ENCODE results near the gene PHF19. TPM values are rescaled to one million over a fixed set of nuclear protein-coding genes. Genes with fewer than 3 reads are reported as not detected.

PHF19 gene
- polyA plus RNA-seq, 2 of the 4 experiments (the other 2 are of a cell fraction), result 50.7 to 102 TPM

GRCh38 chr9:120850315-120850714 is 26.7 kb downstream of the PHF19 start (continued):
- no peak for TF ChIP-seq BCL3 (IDR thresholded peaks at IDR 0.05)
- TF ChIP-seq REST (IDR thresholded peaks at IDR 0.05), result no peak

GRCh38 chr9:120846906-120847305 is 30.1 kb downstream of the PHF19 start:
- no peak overlapping the region for H3K27ac ChIP-seq

GRCh38 chr9:120846251-120846889 is 30.6 kb downstream of the PHF19 start:
- Histone ChIP-seq H3K4me3 (no peak overlapping the region), H3K4me1 (peaks cover 12% of the 10 kb centered on the region; the same call in 1 of the 3 replicates), H3K4me2 (no peak overlapping the region), H3K9me3 (no peaks in the 10 kb centered on the region), H3K27ac (no peak overlapping the region)
- ATAC-seq (no peak), FAIRE-seq (no peak), DNase-seq (ENCODE audit: low read depth in 1 of 2, low spot score in 1 of 2) (no peak)
- no peak for TF ChIP-seq EP300 (IDR thresholded peaks at IDR 0.05)
- no peak for TF ChIP-seq RAD21 (conservative IDR thresholded peaks at IDR 0.05 in 1 of 2, IDR thresholded peaks at IDR 0.05 in 1 of 2)
- no peak for TF ChIP-seq PBX3 (IDR thresholded peaks at IDR 0.05)
- TF ChIP-seq TP53 (CRISPR knock-in tag; IDR thresholded peaks at IDR 0.05), result no peak
- no peak for TF ChIP-seq RARB (CRISPR knock-in tag; IDR thresholded peaks at IDR 0.05)
- ChIA-PET POLR2A (interaction anchor here (1.5 kb wide), 1 partner anchor 53 kb away, joined by 3 read pairs; the partner anchor contains the start of gene FBXW2), CTCF (interaction anchor here (1.3 to 2.0 kb wide), 4 partner anchors 10 to 91 kb away, joined by 3 to 5 read pairs (median 4); no protein-coding TSS in a partner anchor)
- 75% methylated on average over 3 of the region's 3 CpGs for WGBS (ENCODE audit: missing lambda C conversion rate)

More at GRCh38 chr9:120846906-120847305, 30.1 kb downstream of the PHF19 start:
- WGBS (ENCODE audit: missing lambda C conversion rate), result 88% methylated on average over 1 of the region's 1 CpG
- Histone ChIP-seq H3K9me3 (no peaks in the 10 kb centered on the region), H3K4me3 (no peak overlapping the region), H3K4me2 (no peak overlapping the region), H3K4me1 (peaks cover 6% of the 10 kb centered on the region; the same call in 1 of the 3 replicates)
- TF ChIP-seq CHD2 (IDR thresholded peaks at IDR 0.05; ENCODE audit: low read length, partially characterized antibody), result no peak
- no peak for TF ChIP-seq NR3C1 (IDR thresholded peaks at IDR 0.05)
- CTCF ChIA-PET, result interaction anchor here (1.3 to 2.0 kb wide), 4 partner anchors 9 to 90 kb away, joined by 3 to 5 read pairs (median 4); no protein-coding TSS in a partner anchor
- FAIRE-seq (no peak), DNase-seq (ENCODE audit: low read depth in 1 of 2, low spot score in 1 of 2) (no peak), ATAC-seq (no peak)
- POLR2A ChIA-PET, result interaction anchor here (1.5 kb wide), 1 partner anchor 53 kb away, joined by 3 read pairs; the partner anchor contains the start of gene FBXW2

GRCh38 chr9:120845255-120845654 is 31.7 kb downstream of the PHF19 start:
- no peak for TF ChIP-seq POLR2A (IDR thresholded peaks at IDR 0.05; ENCODE audit: low read length)
- TF ChIP-seq KDM5A (IDR thresholded peaks at IDR 0.05), result no peak
- no peak for TF ChIP-seq NR3C1 (IDR thresholded peaks at IDR 0.05)
- no peak for TF ChIP-seq ZC3H11A (IDR thresholded peaks at IDR 0.05)
- TF ChIP-seq ZFP36 (IDR thresholded peaks at IDR 0.05; ENCODE audit: borderline replicate concordance, partially characterized antibody), result no peak
- TF ChIP-seq BCL3 (IDR thresholded peaks at IDR 0.05), result no peak
- no peak for TF ChIP-seq MAX (IDR thresholded peaks at IDR 0.05)
- no peak for TF ChIP-seq RCOR1 (IDR thresholded peaks at IDR 0.05; ENCODE audit: low read depth, low read length)
- TF ChIP-seq JUNB (IDR thresholded peaks at IDR 0.05), result no peak
- no peak for TF ChIP-seq RNF2 (IDR thresholded peaks at IDR 0.05; ENCODE audit: borderline replicate concordance, low read depth)
- TF ChIP-seq EHF (CRISPR knock-in tag; IDR thresholded peaks at IDR 0.05), result no peak
- no peak for TF ChIP-seq HDAC2 (IDR thresholded peaks at IDR 0.05)
- no peak for TF ChIP-seq MYC (IDR thresholded peaks at IDR 0.05; ENCODE audit: borderline replicate concordance, low read length)
- no peak overlapping the region for H3K4me3 ChIP-seq
- ChIA-PET CTCF (interaction anchor here (0.7 to 1.2 kb wide), 2 partner anchors 10 to 23 kb away, joined by 3 read pairs; no protein-coding TSS in a partner anchor), POLR2A (interaction anchor here (1.5 kb wide), 1 partner anchor 52 kb away, joined by 6 read pairs; the partner anchor contains the start of gene FBXW2)
- DNase-seq (ENCODE audit: low read depth in 1 of 2, low spot score in 1 of 2) (no peak), FAIRE-seq (no peak), ATAC-seq (no peak)
- no peak overlapping the region for H3K4me2 ChIP-seq
- peaks cover 12% of the 10 kb centered on the region; the same call in 1 of the 3 replicates for H3K4me1 ChIP-seq
- H3K9me3 ChIP-seq, result no peaks in the 10 kb centered on the region
- H3K27ac ChIP-seq, result no peak overlapping the region
